Measurements from ENCODE around the gene PCNX2.

The PCNX2 gene

DNA sequence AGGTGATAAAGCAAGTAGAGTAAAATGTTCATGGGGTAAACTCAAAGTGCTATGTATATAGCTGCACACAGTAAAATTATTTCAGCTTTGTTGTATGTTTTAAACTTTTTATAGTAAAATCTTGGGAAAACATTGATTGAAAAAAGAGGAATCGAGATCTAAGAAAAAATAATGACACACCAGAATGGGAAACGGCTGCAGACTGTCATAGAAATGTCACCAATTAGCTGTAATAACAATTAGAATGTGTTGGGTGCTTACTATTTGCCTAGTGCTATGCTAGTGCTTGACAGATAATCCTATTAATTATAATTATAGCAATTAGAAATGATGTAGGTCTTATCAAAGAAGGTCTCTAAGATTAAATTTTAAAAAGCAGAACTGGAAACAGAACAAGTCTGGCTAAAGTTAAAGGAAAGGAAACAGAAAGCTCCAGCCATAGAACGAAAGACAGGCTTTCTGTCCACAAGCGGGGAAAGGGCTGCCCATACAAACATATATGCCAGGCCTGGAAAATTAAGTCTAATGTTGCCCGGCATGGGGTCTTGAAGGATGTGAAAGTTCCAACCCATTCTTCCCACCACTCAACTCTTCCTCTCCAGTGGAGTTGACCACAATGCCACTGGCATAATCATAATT lies 5.0 kb downstream of the PCNX2 start:
- TF ChIP-seq, protein P1, sequence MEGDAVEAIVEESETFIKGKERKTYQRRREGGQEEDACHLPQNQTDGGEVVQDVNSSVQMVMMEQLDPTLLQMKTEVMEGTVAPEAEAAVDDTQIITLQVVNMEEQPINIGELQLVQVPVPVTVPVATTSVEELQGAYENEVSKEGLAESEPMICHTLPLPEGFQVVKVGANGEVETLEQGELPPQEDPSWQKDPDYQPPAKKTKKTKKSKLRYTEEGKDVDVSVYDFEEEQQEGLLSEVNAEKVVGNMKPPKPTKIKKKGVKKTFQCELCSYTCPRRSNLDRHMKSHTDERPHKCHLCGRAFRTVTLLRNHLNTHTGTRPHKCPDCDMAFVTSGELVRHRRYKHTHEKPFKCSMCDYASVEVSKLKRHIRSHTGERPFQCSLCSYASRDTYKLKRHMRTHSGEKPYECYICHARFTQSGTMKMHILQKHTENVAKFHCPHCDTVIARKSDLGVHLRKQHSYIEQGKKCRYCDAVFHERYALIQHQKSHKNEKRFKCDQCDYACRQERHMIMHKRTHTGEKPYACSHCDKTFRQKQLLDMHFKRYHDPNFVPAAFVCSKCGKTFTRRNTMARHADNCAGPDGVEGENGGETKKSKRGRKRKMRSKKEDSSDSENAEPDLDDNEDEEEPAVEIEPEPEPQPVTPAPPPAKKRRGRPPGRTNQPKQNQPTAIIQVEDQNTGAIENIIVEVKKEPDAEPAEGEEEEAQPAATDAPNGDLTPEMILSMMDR (IDR thresholded peaks at IDR 0.05) = no peak

DNA sequence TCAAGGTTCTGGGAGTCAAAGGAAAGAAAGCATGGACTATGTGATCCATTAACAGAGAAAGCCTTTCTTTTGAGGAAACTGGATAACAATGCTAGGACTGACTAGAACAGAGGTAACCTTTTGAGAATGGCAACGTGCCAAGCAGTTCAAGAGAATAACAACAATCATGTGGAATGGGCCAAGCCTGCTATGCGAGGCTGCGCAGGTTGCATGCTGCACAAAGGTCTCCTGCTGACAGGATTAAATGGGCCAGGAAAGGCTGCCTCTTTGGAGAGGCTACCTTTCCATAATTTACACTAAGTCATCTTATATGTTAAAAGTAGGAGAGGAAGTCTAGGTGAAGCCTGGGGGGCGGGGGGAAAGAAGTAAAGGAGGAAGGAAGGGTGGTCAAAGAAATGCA lies 5.8 kb downstream of the PCNX2 start:
- TF ChIP-seq, protein P1 (IDR thresholded peaks at IDR 0.05) = no peak

DNA sequence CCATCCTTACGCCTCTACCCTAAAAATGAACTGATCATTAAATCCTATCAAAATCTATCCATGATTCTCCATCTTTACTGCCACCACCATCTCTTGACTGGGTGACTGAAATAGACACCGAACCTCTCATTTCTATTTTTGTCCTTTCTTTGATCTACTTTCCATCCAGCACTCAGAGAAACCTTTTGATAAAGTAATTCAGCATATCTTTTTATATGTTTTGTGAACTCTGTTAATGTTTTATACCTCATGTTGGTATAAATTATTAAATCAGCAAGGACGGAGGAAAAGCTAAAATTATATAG lies 13.0 kb downstream of the PCNX2 start:
- TF ChIP-seq, protein P1 (IDR thresholded peaks at IDR 0.05) = no peak

DNA sequence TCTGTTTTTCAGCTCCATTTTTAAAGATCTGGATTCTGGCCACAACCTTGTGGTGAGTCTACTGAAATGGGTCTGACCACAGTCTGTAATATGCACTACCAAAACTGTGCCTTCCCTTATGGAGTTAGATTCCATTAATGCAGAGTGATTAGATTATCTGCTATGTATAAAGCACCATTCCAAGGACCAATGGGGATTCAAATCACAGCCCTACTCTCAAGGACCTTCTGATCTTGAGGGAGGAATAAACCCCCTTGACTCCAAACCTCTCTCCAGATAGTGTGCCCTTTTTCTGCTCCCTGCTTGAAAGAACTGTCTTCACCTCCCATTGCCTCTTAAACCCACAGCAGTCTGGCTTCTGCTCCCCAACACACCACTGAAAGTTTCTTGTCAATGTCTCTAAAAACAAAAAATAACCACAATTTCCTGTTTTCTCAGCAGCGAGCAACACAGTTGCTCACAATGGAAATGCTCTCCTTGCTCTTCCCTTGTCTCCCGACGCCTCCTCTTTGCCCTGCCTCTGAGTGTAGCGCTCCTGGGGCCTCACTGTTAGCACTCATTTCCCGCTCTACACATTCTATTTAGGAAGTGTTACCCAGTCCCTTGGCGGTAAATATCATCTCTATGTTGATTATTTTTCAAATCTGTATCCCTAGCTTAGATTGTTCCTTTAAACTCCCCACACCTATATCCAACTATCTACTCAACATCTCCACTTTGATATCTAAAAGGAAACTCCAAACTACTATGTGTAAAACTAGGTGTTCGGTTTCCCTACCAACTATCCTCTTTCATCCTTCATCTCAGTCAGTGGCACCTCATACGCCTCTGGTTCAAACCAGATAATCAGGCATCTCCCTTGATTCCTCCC lies 13.6 kb downstream of the PCNX2 start:
- TF ChIP-seq, protein P1 (IDR thresholded peaks at IDR 0.05) = no peak

DNA sequence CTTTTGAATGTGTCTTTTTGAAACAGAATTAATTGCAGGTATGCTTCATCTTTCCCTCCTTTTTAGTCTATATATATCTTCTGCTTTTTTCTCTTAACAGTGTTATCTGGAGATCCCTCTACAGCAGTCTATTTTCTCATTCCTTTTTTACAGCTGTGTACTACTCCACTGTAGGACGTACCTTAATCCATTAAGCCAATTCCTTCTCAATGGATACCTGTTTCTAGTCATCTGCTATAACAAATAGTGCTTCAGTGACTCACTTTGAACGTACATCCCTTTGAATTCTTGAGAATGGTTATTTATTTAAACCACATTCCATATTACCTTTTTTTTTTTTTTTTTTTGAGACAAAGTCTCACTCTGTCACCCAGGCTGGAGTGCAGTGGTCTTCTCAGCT lies 15.6 kb downstream of the PCNX2 start:
- TF ChIP-seq, protein P1 (IDR thresholded peaks at IDR 0.05) = no peak

DNA sequence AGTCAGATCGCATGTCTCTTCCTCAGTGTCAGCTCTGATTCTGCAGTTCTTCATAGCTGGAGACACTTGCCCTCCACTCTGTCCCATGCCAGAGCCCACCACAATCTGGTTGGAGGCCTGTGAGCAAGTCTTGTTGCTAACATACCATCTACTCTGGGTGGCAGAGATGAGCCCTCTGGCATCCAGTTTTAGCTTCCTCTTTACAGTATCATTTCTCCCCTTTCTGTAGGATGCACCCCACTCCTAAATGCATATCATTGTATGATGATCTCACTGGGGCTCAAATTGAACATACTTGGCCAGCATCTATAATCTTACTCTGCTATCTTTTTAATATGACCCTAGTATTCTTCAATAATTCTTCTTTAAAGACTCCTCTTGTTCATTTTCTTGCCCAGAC lies 16.9 kb downstream of the PCNX2 start:
- TF ChIP-seq, protein P1 (IDR thresholded peaks at IDR 0.05) = no peak

DNA sequence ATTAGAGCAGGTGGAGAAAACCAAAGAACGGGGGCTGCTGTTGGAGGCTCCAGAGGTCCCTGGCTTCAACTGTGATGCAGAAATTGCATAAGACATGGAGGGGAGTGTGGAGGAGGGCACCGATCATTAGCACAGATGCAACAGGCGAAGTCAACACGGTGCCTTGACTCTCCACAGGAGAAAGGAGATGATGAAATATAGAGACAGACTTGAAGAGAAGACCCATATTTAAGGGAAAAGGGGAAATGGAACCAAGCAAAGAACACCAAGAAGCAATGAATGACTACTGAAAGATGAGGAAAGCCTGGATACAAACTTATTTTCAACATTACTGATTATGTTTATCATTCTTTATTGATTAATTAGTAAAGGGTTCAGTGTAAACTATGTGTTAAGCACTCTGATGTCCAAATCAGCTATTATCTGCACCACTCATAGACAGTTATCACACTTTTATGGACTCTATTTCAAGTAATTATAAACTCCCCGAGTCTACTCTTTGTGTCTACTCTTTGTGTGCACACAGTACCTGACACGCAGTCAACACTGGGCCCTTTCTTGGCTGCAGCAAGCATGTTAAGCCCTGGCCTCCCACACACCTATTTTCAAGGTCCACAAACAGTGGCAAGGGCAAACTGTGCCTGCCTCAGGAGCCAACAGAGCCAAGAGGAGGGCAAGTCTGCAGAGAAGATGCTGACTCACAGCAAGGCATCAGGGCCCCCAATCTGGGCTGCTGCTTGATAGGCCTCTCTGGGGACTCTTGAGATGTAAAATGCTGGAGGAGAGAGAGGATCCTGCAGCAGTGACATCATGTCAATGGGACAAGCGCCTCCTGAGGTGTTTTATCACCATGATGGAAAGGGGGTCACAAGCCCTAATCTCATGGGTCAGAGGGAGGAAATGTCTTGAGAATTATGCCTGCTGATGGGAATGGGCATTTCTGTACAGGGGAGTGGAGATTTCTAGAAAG lies 17.6 kb downstream of the PCNX2 start:
- TF ChIP-seq, protein P1 (IDR thresholded peaks at IDR 0.05) = no peak
